HepG2 (cell line): ENCODE measurements around the gene SLC16A11. TPM values are rescaled to one million over a fixed set of nuclear protein-coding genes. Genes with fewer than 3 reads are reported as not detected.

ENCODE experiments used
- CCDC6 ChIP-seq: sonication (generic); formaldehyde crosslinking; IDR thresholded peaks from 2 replicates; pipeline ENCODE4 v1.8.1; 2022; ENCODE audit warnings: mild to moderate bottlenecking, missing genetic modification reagents, moderate library complexity
- ELF1 ChIP-seq: sonication (generic); formaldehyde crosslinking; IDR thresholded peaks from 2 replicates; pipeline ENCODE4 v1.4.0; 2020; ENCODE audit warnings: missing genetic modification reagents
- FOSL2 ChIP-seq: sonication (generic); formaldehyde crosslinking; IDR thresholded peaks from 2 replicates; pipeline ENCODE4 v1.4.0; 2020; ENCODE audit warnings: missing genetic modification reagents
- GTF2F1 ChIP-seq: fragments of 150-350 bp; IDR thresholded peaks from 2 replicates; pipeline ENCODE4 v1.6.1; 2014; ENCODE audit warnings: low read length
- HNRNPK ChIP-seq: fragments of 200-400 bp; formaldehyde crosslinking; IDR thresholded peaks from 2 replicates; pipeline ENCODE4 v1.6.1; 2018; ENCODE audit warnings: low read length, low read depth, moderate library complexity, mild to moderate bottlenecking; ENCODE audit not compliant: poor library complexity, severe bottlenecking
- NR2C2 ChIP-seq: sonication (generic); formaldehyde crosslinking; IDR thresholded peaks from 2 replicates; pipeline ENCODE4 v1.4.0; 2020; ENCODE audit warnings: missing genetic modification reagents, mild to moderate bottlenecking, moderate library complexity, borderline replicate concordance
- PCBP1 ChIP-seq: fragments of 200-400 bp; formaldehyde crosslinking; IDR thresholded peaks from 2 replicates; pipeline ENCODE4 v1.6.1; 2017; ENCODE audit warnings: mild to moderate bottlenecking, low read depth, low read length, borderline replicate concordance
- RAD51 ChIP-seq: fragments of 450-650 bp; IDR thresholded peaks from 2 replicates; pipeline ENCODE4 v1.6.1; 2016; ENCODE audit warnings: borderline replicate concordance
- SOX5 ChIP-seq: IDR thresholded peaks from 2 replicates; pipeline ENCODE4 v1.6.1; 2016; ENCODE audit warnings: borderline replicate concordance
- ZFP36 ChIP-seq: fragments of 150-350 bp; IDR thresholded peaks from 2 replicates; pipeline ENCODE4 v1.6.1; 2018; ENCODE audit warnings: borderline replicate concordance, low read length, low read depth; ENCODE audit not compliant: partially characterized antibody
- ZNF263 ChIP-seq: sonication (generic); formaldehyde crosslinking; IDR thresholded peaks from 2 replicates; pipeline ENCODE4 v1.4.0; 2020; ENCODE audit warnings: missing genetic modification reagents
- polyA plus RNA-seq, 8 experiments: library from polyadenylated mRNA; depleted of rRNA in 3 of 8; stranded (reverse) in 7 of 8; unstranded in 1 of 8; fragments of >200 nt; fragmentation: Illumina TruSeq in 4 of 8; extraction: Trizol in 4 of 8; gene quantifications; 2 replicates each; pipeline versions ENCODE4 v1.2.1 to v1.2.3, GENCODE V29; 2011 to 2016; ENCODE audit warnings: low read depth in 4 of 8, missing spikeins in 1 of 8, mixed read lengths in 1 of 8; ENCODE audit not compliant: insufficient read depth in 1 of 8
- total RNA-seq, 5 experiments: library from RNA; depleted of rRNA; stranded (reverse); fragments of >200 nt; fragmentation: Illumina TruSeq; extraction: Trizol; gene quantifications; 2 replicates each; pipeline ENCODE4 v1.2.3, GENCODE V29; 2016; ENCODE audit warnings: low read depth in 1 of 5
- TF ChIP-seq, protein P1 (sequence below): sonication (generic); formaldehyde crosslinking; IDR thresholded peaks from 2 replicates; pipeline ENCODE4 v1.9.0; 2021; ENCODE audit warnings: mild to moderate bottlenecking, missing genetic modification reagents
- TF ChIP-seq, protein P2 (sequence below): sonication (generic); formaldehyde crosslinking; IDR thresholded peaks from 2 replicates; pipeline ENCODE4 v1.5.0; 2020; ENCODE audit warnings: missing genetic modification reagents
- TF ChIP-seq, protein P3 (sequence below): sonication (generic); formaldehyde crosslinking; IDR thresholded peaks from 2 replicates; pipeline ENCODE4 v1.5.1; 2020; ENCODE audit warnings: missing genetic modification reagents, mild to moderate bottlenecking, borderline replicate concordance
- TF ChIP-seq, protein P4 (sequence below): sonication (generic); formaldehyde crosslinking; IDR thresholded peaks from 2 replicates; pipeline ENCODE4 v1.8.1; 2023; ENCODE audit warnings: mild to moderate bottlenecking, inconsistent platforms, moderate library complexity, missing genetic modification reagents, borderline replicate concordance
- TF ChIP-seq, protein P5 (sequence below): sonication (generic); formaldehyde crosslinking; IDR thresholded peaks from 2 replicates; pipeline ENCODE4 v1.4.0; 2020; ENCODE audit warnings: mild to moderate bottlenecking, missing genetic modification reagents, borderline replicate concordance

The SLC16A11 gene
- total and polyA plus RNA-seq, 2 of the 13 experiments (the other 11 are each of a cell fraction or from before 2014, with no cell fraction given) = not detected

GRCh38 chr17:7014261-7014994 is 29.5 kb downstream of the SLC16A11 start (continued):
- TF ChIP-seq, protein P1, sequence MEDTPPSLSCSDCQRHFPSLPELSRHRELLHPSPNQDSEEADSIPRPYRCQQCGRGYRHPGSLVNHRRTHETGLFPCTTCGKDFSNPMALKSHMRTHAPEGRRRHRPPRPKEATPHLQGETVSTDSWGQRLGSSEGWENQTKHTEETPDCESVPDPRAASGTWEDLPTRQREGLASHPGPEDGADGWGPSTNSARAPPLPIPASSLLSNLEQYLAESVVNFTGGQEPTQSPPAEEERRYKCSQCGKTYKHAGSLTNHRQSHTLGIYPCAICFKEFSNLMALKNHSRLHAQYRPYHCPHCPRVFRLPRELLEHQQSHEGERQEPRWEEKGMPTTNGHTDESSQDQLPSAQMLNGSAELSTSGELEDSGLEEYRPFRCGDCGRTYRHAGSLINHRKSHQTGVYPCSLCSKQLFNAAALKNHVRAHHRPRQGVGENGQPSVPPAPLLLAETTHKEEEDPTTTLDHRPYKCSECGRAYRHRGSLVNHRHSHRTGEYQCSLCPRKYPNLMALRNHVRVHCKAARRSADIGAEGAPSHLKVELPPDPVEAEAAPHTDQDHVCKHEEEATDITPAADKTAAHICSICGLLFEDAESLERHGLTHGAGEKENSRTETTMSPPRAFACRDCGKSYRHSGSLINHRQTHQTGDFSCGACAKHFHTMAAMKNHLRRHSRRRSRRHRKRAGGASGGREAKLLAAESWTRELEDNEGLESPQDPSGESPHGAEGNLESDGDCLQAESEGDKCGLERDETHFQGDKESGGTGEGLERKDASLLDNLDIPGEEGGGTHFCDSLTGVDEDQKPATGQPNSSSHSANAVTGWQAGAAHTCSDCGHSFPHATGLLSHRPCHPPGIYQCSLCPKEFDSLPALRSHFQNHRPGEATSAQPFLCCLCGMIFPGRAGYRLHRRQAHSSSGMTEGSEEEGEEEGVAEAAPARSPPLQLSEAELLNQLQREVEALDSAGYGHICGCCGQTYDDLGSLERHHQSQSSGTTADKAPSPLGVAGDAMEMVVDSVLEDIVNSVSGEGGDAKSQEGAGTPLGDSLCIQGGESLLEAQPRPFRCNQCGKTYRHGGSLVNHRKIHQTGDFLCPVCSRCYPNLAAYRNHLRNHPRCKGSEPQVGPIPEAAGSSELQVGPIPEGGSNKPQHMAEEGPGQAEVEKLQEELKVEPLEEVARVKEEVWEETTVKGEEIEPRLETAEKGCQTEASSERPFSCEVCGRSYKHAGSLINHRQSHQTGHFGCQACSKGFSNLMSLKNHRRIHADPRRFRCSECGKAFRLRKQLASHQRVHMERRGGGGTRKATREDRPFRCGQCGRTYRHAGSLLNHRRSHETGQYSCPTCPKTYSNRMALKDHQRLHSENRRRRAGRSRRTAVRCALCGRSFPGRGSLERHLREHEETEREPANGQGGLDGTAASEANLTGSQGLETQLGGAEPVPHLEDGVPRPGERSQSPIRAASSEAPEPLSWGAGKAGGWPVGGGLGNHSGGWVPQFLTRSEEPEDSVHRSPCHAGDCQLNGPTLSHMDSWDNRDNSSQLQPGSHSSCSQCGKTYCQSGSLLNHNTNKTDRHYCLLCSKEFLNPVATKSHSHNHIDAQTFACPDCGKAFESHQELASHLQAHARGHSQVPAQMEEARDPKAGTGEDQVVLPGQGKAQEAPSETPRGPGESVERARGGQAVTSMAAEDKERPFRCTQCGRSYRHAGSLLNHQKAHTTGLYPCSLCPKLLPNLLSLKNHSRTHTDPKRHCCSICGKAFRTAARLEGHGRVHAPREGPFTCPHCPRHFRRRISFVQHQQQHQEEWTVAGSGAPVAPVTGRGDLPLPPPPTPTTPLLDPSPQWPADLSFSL (CRISPR knock-in tag) = no peak
- TF ChIP-seq PCBP1 (no peak), RAD51 (no peak), CCDC6 (CRISPR knock-in tag) (peak; percentile 84), GTF2F1 (0 out of 2 replicates have a peak, but pooled peaks have one; percentile 27), ELF1 (peak; percentile 88), HNRNPK (peak; percentile 45), ZFP36 (no peak), NR2C2 (CRISPR knock-in tag) (0 out of 2 replicates have a peak, but pooled peaks have one; percentile 24), ZNF263 (CRISPR knock-in tag) (no peak), SOX5 (CRISPR knock-in tag) (0 out of 2 replicates have a peak, but pooled peaks have one; percentile 12), FOSL2 (CRISPR knock-in tag) (peak; percentile 58; the same call in 1 of the 2 replicates)
- TF ChIP-seq, protein P2, sequence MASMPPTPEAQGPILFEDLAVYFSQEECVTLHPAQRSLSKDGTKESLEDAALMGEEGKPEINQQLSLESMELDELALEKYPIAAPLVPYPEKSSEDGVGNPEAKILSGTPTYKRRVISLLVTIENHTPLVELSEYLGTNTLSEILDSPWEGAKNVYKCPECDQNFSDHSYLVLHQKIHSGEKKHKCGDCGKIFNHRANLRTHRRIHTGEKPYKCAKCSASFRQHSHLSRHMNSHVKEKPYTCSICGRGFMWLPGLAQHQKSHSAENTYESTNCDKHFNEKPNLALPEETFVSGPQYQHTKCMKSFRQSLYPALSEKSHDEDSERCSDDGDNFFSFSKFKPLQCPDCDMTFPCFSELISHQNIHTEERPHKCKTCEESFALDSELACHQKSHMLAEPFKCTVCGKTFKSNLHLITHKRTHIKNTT = no peak
- TF ChIP-seq, protein P3, sequence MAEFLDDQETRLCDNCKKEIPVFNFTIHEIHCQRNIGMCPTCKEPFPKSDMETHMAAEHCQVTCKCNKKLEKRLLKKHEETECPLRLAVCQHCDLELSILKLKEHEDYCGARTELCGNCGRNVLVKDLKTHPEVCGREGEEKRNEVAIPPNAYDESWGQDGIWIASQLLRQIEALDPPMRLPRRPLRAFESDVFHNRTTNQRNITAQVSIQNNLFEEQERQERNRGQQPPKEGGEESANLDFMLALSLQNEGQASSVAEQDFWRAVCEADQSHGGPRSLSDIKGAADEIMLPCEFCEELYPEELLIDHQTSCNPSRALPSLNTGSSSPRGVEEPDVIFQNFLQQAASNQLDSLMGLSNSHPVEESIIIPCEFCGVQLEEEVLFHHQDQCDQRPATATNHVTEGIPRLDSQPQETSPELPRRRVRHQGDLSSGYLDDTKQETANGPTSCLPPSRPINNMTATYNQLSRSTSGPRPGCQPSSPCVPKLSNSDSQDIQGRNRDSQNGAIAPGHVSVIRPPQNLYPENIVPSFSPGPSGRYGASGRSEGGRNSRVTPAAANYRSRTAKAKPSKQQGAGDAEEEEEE (CRISPR knock-in tag) = no peak
- TF ChIP-seq, protein P4, sequence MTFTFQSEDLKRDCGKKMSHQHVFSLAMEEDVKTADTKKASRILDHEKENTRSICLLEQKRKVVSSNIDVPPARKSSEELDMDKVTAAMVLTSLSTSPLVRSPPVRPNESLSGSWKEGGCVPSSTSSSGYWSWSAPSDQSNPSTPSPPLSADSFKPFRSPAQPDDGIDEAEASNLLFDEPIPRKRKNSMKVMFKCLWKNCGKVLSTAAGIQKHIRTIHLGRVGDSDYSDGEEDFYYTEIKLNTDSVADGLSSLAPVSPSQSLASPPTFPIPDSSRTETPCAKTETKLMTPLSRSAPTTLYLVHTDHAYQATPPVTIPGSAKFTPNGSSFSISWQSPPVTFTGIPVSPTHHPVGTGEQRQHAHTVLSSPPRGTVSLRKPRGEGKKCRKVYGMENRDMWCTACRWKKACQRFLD (CRISPR knock-in tag) = no peak
- TF ChIP-seq, protein P5, sequence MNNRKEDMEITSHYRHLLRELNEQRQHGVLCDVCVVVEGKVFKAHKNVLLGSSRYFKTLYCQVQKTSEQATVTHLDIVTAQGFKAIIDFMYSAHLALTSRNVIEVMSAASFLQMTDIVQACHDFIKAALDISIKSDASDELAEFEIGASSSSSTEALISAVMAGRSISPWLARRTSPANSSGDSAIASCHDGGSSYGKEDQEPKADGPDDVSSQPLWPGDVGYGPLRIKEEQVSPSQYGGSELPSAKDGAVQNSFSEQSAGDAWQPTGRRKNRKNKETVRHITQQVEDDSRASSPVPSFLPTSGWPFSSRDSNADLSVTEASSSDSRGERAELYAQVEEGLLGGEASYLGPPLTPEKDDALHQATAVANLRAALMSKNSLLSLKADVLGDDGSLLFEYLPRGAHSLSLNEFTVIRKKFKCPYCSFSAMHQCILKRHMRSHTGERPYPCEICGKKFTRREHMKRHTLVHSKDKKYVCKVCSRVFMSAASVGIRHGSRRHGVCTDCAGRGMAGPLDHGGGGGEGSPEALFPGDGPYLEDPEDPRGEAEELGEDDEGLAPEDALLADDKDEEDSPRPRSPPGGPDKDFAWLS (CRISPR knock-in tag) = no peak
